HL-60/S4 treated with retinoic acid at 250 ng/mL for 4 days and 3 days (cell line): ENCODE results near the gene CFHR2.
"Not testable (repeated sequence)": the region's sequence is repeated elsewhere in the genome, so short reads cannot be mapped to it uniquely, and the experiment has no call there.

ENCODE experiments used
- in situ Hi-C: fragments of 300-500 bp; cut with MboI; formaldehyde crosslinking; loops from 2 replicates; pipeline ENCODE4 v1.7.0; 2022; ENCODE audit warnings: low sequenced_read_pairs

CFHR2 gene

DNA sequence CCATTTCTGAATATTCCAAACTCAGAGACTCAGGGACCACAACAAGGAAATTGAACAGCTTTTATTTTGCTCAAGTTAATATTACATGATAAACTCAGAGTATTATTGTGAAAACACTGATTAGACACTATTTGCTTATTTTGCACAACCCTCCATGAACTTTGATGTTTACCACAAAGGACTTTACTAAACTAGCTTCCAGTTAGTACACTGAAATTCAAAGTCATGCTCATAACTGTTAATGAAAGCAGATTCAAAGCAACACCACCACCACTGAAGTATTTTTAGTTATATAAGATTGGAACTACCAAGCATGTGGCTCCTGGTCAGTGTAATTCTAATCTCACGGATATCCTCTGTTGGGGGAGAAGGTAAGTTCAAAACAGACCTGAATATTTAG lies at the start of gene CFHR2:
Gene CFHR2 (plus strand): TSS at position 171 of the 400 bp plus-strand sequence. CDS start 143 bp downstream, at position 314.
- in situ Hi-C loops, result not testable (repeated sequence)

DNA sequence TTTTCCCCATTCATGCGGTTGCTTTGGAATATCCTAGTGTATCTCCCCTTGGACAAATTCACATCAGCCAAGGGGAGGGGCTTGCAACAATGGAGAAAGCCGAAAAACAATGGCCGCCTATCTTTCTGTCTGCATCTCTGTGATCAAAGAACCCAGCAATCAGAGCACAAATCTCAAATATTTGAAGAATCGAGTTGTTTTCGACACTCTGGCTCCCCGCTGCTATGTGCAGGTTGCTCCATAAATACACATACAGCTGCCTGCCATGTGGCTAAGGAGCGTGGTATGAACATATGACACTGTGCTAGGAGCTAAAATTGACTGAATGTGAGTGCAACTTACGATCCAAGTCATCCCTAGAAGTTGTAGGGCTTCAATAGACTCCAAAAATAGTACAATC lies 47.2 kb upstream of the CFHR2 start:
- in situ Hi-C loops, result no loop called here

DNA sequence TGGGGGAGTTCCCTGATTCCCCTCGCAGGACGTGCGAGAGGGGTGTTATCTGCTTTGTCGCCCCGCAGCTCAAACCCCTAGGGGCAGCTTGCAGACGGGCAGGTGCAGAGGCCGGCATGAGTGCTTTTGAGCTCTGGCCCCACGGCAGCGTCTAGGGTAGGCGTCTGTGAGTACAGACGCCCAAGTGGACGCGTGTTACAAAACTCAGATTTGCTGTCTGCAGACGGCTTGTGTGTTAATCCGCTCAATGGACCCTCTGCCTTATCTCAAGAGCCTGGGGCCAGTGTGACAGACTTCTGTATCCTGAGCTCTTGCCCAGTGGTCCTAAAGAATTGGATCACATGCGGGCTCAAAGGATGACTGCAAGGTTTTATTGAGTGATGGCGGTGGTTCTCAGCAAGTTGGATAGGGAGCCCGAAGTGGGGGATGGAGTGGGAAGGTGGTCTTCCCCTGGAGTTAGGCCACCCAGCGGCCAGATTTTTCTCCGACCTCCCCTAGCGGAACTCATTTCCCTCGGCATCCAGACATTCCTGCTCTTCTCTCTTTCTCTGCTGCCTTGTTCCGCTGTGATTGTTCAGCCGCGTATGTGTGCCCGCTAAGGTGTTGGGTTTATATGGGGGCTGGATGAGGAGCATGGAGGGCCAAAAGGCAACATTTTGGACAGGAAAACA lies 46.2 kb upstream of the CFHR2 start:
- in situ Hi-C loops, result no loop called here

DNA sequence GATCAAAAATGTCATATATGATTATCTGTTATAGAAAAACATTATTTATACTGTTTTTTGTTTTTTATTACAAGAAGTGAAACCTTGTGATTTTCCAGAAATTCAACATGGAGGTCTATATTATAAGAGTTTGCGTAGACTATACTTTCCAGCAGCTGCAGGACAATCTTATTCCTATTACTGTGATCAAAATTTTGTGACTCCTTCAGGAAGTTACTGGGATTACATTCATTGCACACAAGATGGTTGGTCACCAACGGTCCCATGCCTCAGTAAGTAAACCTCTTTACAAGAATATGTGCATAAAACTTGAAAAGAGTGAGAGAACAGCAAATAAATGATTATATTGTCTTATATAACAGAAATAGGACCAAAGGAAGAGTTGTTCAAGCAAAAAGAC lies 41.2 kb upstream of the CFHR2 start:
- in situ Hi-C loops, result no loop called here

DNA sequence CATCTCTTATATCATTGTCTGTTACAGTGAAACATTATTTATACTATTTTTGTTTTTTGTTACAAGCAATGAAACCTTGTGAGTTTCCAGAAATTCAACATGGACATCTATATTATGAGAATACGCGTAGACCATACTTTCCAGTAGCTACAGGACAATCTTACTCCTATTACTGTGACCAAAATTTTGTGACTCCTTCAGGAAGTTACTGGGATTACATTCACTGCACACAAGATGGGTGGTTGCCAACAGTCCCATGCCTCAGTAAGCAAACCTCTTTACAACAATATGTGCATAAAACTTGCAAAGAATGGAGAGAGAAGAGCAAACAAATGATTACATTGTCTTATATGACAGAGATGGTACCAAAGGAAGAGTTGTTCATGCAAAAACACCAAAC lies 33.3 kb upstream of the CFHR2 start:
- in situ Hi-C loops, result no loop called here

DNA sequence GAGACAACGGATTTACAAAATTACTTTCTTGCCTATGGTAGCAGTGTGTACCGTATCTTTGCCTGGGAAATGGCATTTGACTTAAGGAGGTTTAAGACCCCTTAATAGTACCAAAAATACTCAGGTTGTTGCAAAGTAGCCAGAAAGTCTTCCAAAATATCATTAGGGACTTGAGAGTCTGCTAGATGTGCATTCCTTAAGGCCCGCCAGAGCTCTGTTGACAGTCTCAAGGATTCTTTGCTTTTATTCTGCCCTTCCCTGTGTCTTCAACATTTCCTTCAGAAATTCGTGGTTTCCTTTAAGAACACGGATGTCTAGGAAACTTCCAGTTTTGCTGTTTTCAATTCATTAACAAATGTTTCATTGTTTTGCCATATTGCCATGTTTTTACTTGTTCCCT lies 31.3 kb upstream of the CFHR2 start:
- in situ Hi-C loops, result not testable (repeated sequence)

DNA sequence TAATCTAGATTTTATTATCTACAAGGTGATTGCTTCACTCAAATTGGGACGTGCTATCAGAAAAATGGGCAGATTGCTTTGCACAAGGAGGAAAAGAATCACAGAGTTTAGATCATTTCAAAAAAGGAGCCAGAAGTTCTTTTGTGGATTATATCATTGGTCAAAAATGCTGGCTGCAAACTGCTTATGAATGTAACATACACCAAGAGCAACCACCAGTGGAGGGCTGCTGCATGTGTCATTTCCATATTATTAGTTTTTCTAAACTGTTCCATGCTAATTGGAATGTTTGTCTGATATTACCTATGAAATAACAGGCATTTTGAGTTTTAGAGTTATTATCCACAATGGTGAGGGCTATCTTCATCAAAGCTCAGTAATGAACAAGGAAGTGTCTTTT lies 16.7 kb upstream of the CFHR2 start:
- in situ Hi-C loops, result not testable (repeated sequence)

DNA sequence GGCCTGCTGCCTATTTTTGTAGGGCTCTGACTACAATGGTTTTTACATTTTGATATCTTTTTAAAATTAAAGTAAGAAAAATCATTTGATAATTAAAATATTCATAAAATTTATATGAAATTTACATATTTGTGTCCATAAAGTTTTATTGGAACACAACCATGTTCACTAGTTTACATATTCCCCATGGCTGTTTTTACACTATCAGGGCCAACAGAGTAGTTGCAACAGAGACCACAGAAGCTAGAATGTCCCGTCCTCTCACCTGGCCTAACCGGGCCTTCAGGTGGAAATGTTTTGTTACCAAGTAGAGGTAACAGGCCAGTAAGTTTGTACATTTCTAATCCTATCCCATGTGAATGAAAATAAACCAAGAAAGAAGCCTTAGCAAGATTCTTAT lies 10.7 kb upstream of the CFHR2 start:
- in situ Hi-C loops, result not testable (repeated sequence)

DNA sequence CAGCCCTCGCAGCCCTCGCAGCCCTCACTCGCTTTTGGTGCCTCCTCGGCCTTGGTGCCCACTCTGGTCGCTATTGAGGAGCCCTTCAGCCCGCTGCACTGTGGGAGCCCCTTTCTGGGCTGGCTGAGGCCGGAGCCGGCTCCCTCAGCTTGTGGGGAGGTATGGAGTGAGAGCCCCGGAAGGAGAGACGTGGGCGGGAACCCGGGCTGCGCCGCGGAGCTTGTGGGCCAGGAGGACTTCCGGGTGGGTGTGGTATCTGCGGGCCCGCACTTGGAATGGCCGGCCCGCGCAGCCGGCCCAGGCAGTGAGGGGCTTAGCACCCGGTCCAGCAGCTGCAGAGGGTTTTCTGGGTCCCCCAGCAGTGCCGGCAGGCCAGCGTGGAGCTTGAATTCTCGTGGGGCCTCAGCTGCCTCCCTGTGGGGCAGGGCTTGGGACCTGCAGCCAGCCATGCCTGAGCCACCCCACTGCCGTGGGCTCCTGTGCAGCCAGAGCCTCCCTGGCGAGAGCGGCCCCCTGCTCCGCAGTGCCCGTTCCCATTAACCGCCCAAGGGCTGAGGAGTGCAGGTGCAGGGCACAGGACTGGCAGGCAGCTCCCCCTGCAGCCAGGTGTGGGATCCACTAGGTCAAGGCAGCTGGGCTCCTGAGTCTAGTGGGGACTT lies 9.9 kb upstream of the CFHR2 start:
- in situ Hi-C loops, result no loop called here

DNA sequence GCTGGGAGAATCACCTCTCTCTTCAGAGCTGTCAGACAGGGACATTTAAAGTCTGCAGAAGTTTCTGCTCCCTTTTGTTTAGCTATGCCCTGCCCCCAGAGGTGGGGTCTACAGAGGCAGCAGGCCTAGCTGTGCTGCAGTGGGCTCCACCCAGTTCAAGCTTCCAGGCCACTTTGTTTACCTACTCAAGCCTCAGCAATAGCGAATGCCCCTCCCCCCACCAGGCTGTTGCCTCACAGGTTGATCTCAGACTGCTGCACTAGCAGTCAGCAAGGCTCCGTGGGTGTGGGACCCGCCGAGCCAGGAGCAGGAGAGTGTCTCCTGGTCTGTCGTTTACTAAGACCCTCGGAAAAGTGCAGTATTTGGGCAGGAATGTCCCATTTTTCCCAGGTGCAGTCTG lies 2.1 kb upstream of the CFHR2 start:
- in situ Hi-C loops, result not testable (repeated sequence)

DNA sequence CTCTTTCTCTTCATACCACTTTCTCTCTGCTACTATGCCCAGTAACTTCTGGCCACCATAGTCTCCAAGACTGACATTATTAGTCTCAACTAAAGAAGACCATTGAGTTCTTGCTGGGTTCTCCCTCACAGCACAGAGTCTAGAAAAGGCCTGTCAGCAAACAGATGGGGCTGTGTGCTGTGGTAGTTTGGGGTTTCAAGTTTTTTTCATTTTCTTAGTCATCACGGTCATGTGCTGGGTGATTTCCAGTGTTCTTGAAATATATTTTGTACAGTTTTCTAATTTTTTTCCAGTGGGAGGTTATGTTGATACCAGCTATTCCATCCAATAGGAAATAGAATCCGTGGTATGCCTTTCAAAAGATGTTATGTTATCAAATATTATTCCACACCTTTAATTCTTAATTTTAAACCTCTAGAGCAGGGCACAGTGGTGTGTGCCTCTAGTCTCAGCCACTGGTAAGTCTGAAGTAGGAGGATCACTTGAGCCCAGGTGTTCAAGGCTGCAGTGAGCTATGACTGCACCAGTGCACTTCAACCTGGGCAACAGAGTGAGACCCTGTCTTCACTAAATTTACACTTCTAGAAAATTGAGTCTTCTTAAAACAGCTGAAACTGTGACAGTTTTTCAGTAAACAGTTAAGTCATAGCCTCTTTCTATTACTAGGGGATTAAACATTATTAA lies 8.3 kb downstream of the CFHR2 start:
- in situ Hi-C loops, result no loop called here

DNA sequence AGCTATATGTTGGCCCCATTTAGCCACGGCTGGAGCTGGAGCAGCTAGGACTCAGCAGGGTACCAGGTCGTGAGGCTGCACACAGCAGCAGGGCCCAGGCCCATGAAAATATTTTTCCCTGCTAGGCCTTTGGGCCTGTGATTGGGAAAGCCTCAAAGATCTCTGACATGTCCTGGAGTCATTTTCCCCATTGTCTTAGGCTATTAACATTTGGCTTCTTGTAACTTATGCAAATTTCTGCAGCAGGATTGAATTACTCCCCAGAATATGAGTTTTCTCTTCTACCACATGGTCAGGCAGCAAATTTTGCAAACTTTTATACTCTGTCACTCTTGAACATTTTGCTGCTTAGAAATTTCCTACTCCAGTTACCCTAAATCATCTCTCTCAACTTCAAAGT lies 11.2 kb downstream of the CFHR2 start:
- in situ Hi-C loops, result no loop called here

DNA sequence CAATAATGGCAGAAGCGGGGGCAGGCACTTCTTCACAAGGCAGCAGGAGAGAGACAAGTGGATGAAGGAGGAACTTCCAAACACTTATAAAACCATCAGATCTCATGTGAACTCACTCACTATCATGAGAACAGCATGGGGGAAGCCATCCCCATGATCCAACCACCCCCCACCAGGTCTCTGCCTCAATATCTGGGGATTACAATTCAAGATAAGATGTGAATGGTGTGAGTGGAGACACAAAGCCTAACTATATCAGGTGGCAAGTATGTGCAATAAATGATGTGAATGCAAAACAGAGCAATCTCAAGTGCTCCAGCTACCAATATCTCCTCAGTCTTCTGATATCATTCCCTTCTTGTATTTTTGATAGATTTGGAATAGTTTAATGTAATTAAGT lies 12.4 kb downstream of the CFHR2 start:
- in situ Hi-C loops, result no loop called here

DNA sequence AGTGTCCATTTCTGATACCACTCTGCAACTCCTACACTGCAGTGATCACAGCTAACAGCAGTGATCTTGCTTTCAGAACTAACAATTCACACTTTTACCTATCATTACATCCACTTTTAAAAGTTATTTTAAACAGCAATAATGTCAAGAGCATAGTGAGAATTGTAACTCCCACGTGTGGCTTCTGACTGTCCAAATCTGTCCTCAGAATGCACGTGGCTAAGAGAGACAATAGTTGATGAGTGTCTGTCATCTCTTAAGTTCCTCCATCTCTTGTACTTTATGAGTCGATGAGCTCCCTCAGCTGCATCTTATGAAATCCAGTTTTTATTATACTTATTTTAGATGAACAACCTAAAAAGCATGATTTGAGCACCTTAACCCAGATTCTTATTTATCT lies 17.3 kb downstream of the CFHR2 start:
- in situ Hi-C loops, result no loop called here

DNA sequence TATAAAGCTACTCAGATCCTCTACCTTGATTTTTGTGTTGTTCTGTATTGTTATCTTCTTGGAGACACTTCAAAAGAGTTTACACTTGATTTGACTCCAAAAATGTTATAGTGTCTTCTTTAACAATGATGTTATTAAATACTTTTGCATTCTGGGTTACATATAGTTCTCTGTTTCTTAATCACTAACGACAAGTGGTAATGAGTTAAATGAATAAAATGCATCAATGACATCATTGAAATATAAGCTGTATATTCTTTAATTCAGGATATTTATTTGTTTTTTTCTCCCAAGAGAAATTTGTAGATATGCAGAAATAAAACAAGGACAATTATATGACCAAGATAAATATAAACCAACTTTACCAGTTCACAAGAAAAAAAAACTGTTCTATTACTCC lies 26.6 kb downstream of the CFHR2 start:
- in situ Hi-C loops, result no loop called here

DNA sequence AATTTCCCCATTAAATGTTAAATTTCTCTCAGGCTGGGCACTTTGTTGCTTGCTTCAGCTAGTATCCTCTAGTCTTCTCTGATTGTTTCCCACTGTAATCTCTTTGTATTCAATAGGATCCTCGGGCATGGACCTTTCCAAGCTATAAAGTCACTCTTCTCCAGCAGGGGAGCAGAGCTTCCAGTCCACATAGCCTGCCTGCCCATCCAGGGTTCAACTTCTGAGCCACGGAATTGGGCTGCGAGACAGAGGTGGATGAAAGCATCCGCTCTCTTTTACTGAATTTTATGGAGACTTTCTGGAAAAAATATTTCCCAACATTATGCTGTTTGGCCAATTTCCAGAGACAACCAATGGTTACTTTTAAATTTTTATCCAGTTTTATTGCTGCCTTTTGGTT lies 32.7 kb downstream of the CFHR2 start:
- in situ Hi-C loops, result no loop called here

DNA sequence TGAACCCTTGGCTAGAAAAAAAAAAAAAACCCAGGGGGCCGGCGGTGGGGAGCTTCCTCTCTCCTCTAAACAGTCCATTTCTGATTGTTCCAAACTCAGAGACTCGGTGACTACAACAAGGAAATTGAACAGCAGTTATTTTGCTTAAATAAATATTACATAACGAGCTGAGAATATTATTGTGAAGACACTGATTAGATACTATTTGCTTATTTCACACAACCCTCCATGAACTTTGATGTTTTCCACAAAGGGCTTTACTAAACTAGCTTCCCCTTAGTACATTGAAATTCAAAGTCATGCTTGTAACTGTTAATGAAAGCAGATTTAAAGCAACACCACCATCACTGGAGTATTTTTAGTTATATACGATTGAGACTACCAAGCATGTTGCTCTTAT lies 33.7 kb downstream of the CFHR2 start, which contains the start of gene CFHR5:
Gene CFHR5 (plus strand): TSS at position 279 of the 400 bp plus-strand sequence. CDS start 109 bp downstream, at position 388.
- in situ Hi-C loops, result no loop called here

DNA sequence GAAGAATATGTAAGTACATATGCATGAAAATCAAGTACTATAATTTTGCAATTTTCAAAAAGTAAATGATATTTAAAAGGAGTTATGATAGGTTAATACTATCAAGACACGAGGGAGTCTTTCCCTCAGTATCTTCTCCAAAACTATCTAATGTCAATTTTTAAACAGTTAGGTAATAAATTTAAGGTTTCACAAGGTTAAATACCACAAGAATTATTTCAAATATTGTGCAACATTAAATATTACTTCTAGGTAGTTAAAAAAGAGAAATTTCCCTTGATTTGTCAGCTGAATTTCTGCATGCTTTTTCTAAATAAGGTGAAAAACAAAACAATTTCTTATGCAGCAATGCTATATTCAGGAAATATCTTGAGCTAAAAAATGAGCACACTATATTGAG lies 37.3 kb downstream of the CFHR2 start:
- in situ Hi-C loops, result no loop called here

DNA sequence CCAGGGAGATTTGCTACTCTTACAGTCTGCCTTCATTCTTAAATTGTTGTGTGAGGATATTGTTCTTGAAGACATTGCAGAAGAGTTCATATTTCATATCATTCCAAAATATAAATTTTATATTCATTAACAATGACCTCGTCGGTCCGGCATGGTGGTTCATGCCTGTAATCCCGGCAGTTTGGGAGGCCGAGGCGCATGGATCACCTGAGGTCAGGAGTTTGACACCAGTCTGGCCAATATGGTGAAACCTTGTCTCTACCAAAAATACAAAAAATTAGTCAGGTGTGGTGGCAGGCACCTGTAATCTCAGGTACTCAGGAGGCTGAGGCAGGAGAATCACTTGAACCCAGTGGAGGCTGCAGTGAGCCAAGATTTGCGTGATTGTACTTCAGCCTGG lies 38.7 kb downstream of the CFHR2 start:
- in situ Hi-C loops, result not testable (repeated sequence)

DNA sequence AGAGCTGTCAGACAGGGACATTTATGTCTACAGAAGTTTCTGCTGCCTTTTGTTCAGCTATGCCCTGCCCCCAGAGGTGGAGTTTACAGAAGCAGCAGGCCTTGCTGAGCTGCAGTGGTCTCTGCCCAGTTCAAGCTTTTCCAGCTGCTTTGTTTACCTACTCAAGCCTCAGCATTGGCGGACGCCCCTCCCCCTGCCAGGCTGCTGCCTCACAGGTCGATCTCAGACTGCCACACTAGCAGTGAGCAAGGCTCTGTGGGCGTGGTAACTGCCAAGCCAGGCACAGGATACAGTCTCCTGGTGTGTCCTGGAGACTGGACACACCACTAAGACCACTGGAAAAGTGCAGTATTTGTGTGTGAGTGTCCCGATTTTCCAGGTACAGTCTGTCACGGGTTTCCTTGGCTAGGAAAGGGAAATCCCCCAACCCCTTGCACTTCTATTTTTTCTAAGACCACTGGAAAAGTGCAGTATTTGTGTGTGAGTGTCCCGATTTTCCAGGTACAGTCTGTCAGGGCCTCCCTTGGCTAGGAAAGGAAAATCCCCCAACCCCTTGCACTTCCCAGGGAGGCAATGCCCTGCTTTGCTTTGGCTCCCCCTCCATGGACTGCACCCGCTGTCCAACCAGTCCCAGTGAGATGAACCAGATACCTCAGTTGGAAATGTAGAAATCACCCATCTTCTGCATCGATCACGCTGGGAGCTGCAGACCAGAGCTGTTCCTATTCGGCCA lies 48.5 kb downstream of the CFHR2 start:
- in situ Hi-C loops, result not testable (repeated sequence)

DNA sequence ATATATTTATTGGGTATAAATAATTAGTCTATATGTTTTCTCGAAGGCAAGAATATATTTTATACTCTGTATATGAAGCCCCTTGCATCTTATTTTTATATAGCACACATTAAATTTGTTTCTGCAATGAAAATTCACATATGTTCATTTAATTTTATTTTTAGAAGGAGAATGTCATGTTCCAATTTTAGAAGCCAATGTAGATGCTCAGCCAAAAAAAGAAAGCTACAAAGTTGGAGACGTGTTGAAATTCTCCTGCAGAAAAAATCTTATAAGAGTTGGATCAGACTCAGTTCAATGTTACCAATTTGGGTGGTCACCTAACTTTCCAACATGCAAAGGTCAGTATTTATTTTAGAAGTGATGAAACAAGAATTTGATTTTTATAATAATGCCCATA lies 50.4 kb downstream of the CFHR2 start:
- in situ Hi-C loops, result no loop called here
